IMR-90 (cell line): ENCODE results near the gene KDM4B. TPM values are rescaled to one million over a fixed set of nuclear protein-coding genes. Genes with fewer than 3 reads are reported as not detected.

Experiments
- ATAC-seq: fragments of 200-7000 bp; cut with Tn5 transposase; 2 replicates; pipeline ENCODE4 v1.9.1; 2020; ENCODE audit warnings: low read depth, mild to moderate bottlenecking, moderate library complexity
- BruUV-seq: library from RNA; stranded (reverse); fragments of 400-500 nt; replicated peaks from 2 replicates; lab custom pipeline; 2021; lab: Mats Ljungman, UMichigan
- CTCF ChIA-PET: fragments of 300-600 bp; formaldehyde crosslinking; extraction: SDS; loops from one replicate; lab custom pipeline; 2021; ENCODE audit warnings: antibody characterized with exemption; lab: Yijun Ruan, JAX
- POLR2A ChIA-PET: fragments of 300-600 bp; sonication (Branson Sonifier 250); formaldehyde crosslinking; loops from one replicate; lab custom pipeline; 2022; ENCODE audit warnings: antibody characterized with exemption; ENCODE audit not compliant: unreplicated experiment; lab: Charles Lee
- DNase-seq: peaks from one replicate; pipeline ENCODE4 v3.0.0; 2013
- H2AFZ ChIP-seq: replicated peaks from 2 replicates; pipeline ENCODE3; 2013; ENCODE audit warnings: low read length, mild to moderate bottlenecking; ENCODE audit not compliant: poor library complexity
- H2AK5ac ChIP-seq: 2 replicates; pipeline ENCODE4 v1.6.1; 2013; ENCODE audit warnings: low read depth, low read length, inconsistent platforms
- H2AK9ac ChIP-seq: replicated peaks from 2 replicates; pipeline ENCODE3; 2013; ENCODE audit warnings: mild to moderate bottlenecking, low read depth, low read length, moderate library complexity; ENCODE audit not compliant: poor library complexity
- H2BK120ac ChIP-seq: 2 replicates; pipeline ENCODE4 v1.6.1; 2013; ENCODE audit warnings: low read depth, low read length, inconsistent platforms
- H2BK15ac ChIP-seq: 3 replicates; pipeline ENCODE4 v1.6.1; 2013; ENCODE audit warnings: low read depth, low read length, inconsistent platforms
- H2BK20ac ChIP-seq: 2 replicates; pipeline ENCODE4 v1.6.1; 2013; ENCODE audit warnings: low read depth, mild to moderate bottlenecking, inconsistent platforms, low read length, moderate library complexity
- H2BK5ac ChIP-seq: 2 replicates; pipeline ENCODE4 v1.6.1; 2013; ENCODE audit warnings: mild to moderate bottlenecking, low read depth, low read length, inconsistent platforms; ENCODE audit not compliant: poor library complexity, severe bottlenecking
- H3K14ac ChIP-seq: replicated peaks from 2 replicates; pipeline ENCODE4 v1.6.1; 2013; ENCODE audit warnings: low read depth, low read length, inconsistent platforms
- H3K18ac ChIP-seq: 2 replicates; pipeline ENCODE4 v1.6.1; 2013; ENCODE audit warnings: low read depth, low read length, control low read depth
- H3K23ac ChIP-seq: 2 replicates; pipeline ENCODE4 v1.6.1; 2013; ENCODE audit warnings: low read depth, low read length, inconsistent platforms
- H3K27ac ChIP-seq: 2 replicates; pipeline ENCODE4 v1.5.1; 2013; ENCODE audit warnings: mild to moderate bottlenecking, control low read depth, low read length; ENCODE audit not compliant: insufficient read depth
- H3K27me3 ChIP-seq: 2 replicates; pipeline ENCODE4 v1.6.1; 2013; ENCODE audit warnings: low read length; ENCODE audit not compliant: control insufficient read depth, insufficient read depth
- H3K36me3 ChIP-seq: 2 replicates; pipeline ENCODE4 v1.6.1; 2013; ENCODE audit warnings: low read length, mixed read lengths; ENCODE audit not compliant: control insufficient read depth, insufficient read depth
- H3K4ac ChIP-seq: 2 replicates; pipeline ENCODE4 v1.6.1; 2013; ENCODE audit warnings: low read depth, low read length, inconsistent platforms
- H3K4me1 ChIP-seq: 2 replicates; pipeline ENCODE4 v1.6.1; 2013; ENCODE audit warnings: low read length, mixed read lengths; ENCODE audit not compliant: control insufficient read depth, insufficient read depth
- H3K4me2 ChIP-seq: 2 replicates; pipeline ENCODE4 v1.6.1; 2013; ENCODE audit warnings: low read depth, mild to moderate bottlenecking, control low read depth, low read length, moderate library complexity
- H3K4me3 ChIP-seq: 2 replicates; pipeline ENCODE4 v1.5.1; 2013; ENCODE audit warnings: low read depth, mild to moderate bottlenecking, control low read depth, low read length, moderate library complexity; ENCODE audit not compliant: insufficient read depth
- H3K56ac ChIP-seq: 2 replicates; pipeline ENCODE4 v1.6.1; 2013; ENCODE audit warnings: low read length, inconsistent platforms; ENCODE audit not compliant: insufficient read depth; ENCODE audit errors: extremely low read depth
- H3K79me1 ChIP-seq, 2 experiments: 2 replicates each; pipeline ENCODE4 v1.6.1; 2013; ENCODE audit warnings: low read length in 2 of 2, inconsistent platforms in 1 of 2, low read depth in 1 of 2
- H3K9ac ChIP-seq: 2 replicates; pipeline ENCODE4 v1.6.1; 2013; ENCODE audit warnings: low read depth, low read length, control low read depth
- H3K9me1 ChIP-seq: 2 replicates; pipeline ENCODE4 v1.6.1; 2013; ENCODE audit warnings: low read length, inconsistent platforms; ENCODE audit not compliant: insufficient read depth
- H3K9me3 ChIP-seq: 2 replicates; pipeline ENCODE4 v1.6.1; 2013; ENCODE audit warnings: low read length; ENCODE audit not compliant: control insufficient read depth, insufficient read depth
- H4K20me1 ChIP-seq: 2 replicates; pipeline ENCODE4 v1.6.1; 2013; ENCODE audit warnings: low read length, inconsistent platforms; ENCODE audit not compliant: insufficient read depth
- H4K5ac ChIP-seq: 2 replicates; pipeline ENCODE4 v1.6.1; 2013; ENCODE audit warnings: mild to moderate bottlenecking, low read depth, low read length, control low read depth
- H4K8ac ChIP-seq, 2 experiments: 2 replicates each; pipeline ENCODE4 v1.6.1; 2013; ENCODE audit warnings: low read depth in 2 of 2, low read length in 2 of 2, control low read depth in 1 of 2, inconsistent platforms in 1 of 2
- H4K91ac ChIP-seq: 2 replicates; pipeline ENCODE4 v1.6.1; 2013; ENCODE audit warnings: low read depth, low read length, inconsistent platforms; ENCODE audit not compliant: insufficient read depth
- MAZ ChIP-seq: IDR thresholded peaks from 2 replicates; pipeline ENCODE4 v1.6.1; 2012; ENCODE audit warnings: low read depth, mild to moderate bottlenecking, low read length, improper control_type of control experiment, moderate library complexity, borderline replicate concordance
- POLR2A ChIP-seq: IDR thresholded peaks from 2 replicates; pipeline ENCODE4 v1.6.1; 2012; ENCODE audit warnings: mild to moderate bottlenecking, low read depth, low read length
- WGBS, 2 experiments: methylation state at CpG; one replicate each; pipeline versions ENCODE4 v1.1.5 to v1.1.7; 2013; ENCODE audit warnings: missing lambda C conversion rate in 2 of 2; ENCODE audit not compliant: insufficient read length in 1 of 2; ENCODE audit errors: extremely low coverage in 2 of 2; 5-methylcytosine and 5-hydroxymethylcytosine counted together
- dilution Hi-C: fragments of 300-500 bp; cut with HindIII; formaldehyde crosslinking; loops from one replicate; pipeline ENCODE4 v1.14.3; 2018; ENCODE audit warnings: low sequenced_read_pairs; ENCODE audit not compliant: unreplicated experiment
- in situ Hi-C: fragments of 300-500 bp; cut with MboI; formaldehyde crosslinking; loops from 3 replicates; pipeline ENCODE4 v1.14.3; 2019; ENCODE audit warnings: low sequenced_read_pairs, inconsistent platforms, mixed read lengths
- intact Hi-C: fragments of 100-400 bp; cut with micrococcal nuclease; formaldehyde crosslinking; loops from 2 replicates; pipeline ENCODE4 v1.10.0; 2022
- polyA plus RNA-seq, 3 experiments: library from polyadenylated mRNA; depleted of rRNA; stranded (reverse); fragments of >200 nt; gene quantifications; 2 replicates each; pipeline ENCODE4 v1.2.3, GENCODE V29; 2012; ENCODE audit warnings: low replicate concordance in 1 of 3
- total RNA-seq: library from RNA; depleted of rRNA; stranded (reverse); fragments of >200 nt; gene quantifications from 2 replicates; pipeline ENCODE4 v1.2.3, GENCODE V29; 2012

KDM4B gene
- total and polyA plus RNA-seq, 2 of the 4 experiments (the other 2 are of a cell fraction) = 5.0 to 17.9 TPM

- Histone ChIP-seq H4K5ac (no peak overlapping the region), H2AK9ac (no peak overlapping the region), H3K9me3 (peaks cover 2% of the 10 kb centered on the region; the same call in 1 of the 2 replicates), H3K79me1 (peaks cover 0 to 6% of the 10 kb centered on the region in 2 experiments; a peak in 1 of 4 replicates), H3K4ac (no peak overlapping the region), H3K4me1 (peaks cover 3% of the 10 kb centered on the region; the same call in 1 of the 2 replicates), H3K56ac (no peak overlapping the region), H4K91ac (no peak overlapping the region), H3K4me3 (no peak overlapping the region), H2BK15ac (no peak overlapping the region), H3K9ac (no peak overlapping the region), H3K4me2 (no peak overlapping the region), H4K8ac (no peak overlapping the region), H3K9me1 (no peaks in the 10 kb centered on the region), H3K14ac (no peak overlapping the region), H3K27ac (no peak overlapping the region), H3K36me3 (peaks cover 42% of the 10 kb centered on the region), H4K20me1 (peaks cover 11% of the 10 kb centered on the region; the same call in 1 of the 2 replicates), H2AK5ac (no peak overlapping the region), H3K23ac (no peak overlapping the region), H2AFZ (no peak overlapping the region), H2BK120ac (no peak overlapping the region), H2BK5ac (no peak overlapping the region), H2BK20ac (no peak overlapping the region), H3K27me3 (no peaks in the 10 kb centered on the region), H3K18ac (no peak overlapping the region)
- ChIA-PET CTCF (no interaction called here), POLR2A (no interaction called here)
- dilution Hi-C loops = no loop called here
- in situ Hi-C loops = no loop called here
- BruUV-seq = no TSS peak
- TF ChIP-seq MAZ (no peak), POLR2A (no peak)
- WGBS, 2 experiments = 97% methylated on average over 5 of the region's 12 CpGs; no CpG with 5 or more reads in 1 of the 2 experiments
- DNase-seq (no peak), ATAC-seq (no peak)
- intact Hi-C loops = no loop called here
Observed at GRCh38 chr19:5117421-5117820, 148.5 kb downstream of the KDM4B start.
